ENCODE measurements around the gene SLC12A2.

GRCh38 chr5:128201065-128201926, 117.7 kb downstream of the SLC12A2 start:
- peak; percentile 82 to 95 (median 88) for TF ChIP-seq CTCF (IDR thresholded peaks at IDR 0.05)
- no peak for TF ChIP-seq POLR2A (IDR thresholded peaks at IDR 0.05)
